GM21515 (cell line): ENCODE results near the gene SUPT7L.

Experiments used
- ATAC-seq: cut with Tn5 transposase; IDR thresholded peaks from one replicate; pipeline ENCODE4 v1.9.1; 2021; ENCODE audit not compliant: unreplicated experiment

Gene SUPT7L

GRCh38 chr2:27663285-27664153 lies at the start of gene SUPT7L, which contains the start of gene SLC4A1AP:
SUPT7L (minus strand) TSS chr2:27663614; CDS start chr2:27662192, 1,422 bp downstream.
SLC4A1AP (plus strand) TSS chr2:27663889; CDS start chr2:27663915, 26 bp downstream.
- peak; percentile 70 for ATAC-seq

- ATAC-seq: no peak
These were observed 49.8 kb upstream of the SUPT7L start for GRCh38 chr2:27713201-27713600.

DNA sequence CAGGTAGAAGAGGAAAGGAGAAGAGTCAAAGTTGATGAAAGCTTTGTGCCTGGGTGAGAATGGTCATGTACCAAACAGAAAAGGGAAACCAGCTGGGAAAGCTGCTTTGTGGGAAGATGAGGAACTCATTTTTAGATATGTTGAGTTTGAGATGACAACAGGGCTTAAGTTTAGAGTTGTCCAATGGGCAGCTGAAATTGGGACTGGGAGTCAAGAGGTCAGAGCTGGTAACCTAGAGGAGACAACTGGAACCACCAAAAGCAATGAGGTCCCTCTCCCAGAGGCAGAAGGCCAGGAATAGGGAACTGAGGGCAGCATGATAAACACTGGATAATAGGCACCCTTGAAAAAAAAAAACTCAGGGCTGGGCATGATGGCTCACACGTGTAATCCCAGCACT lies 49.1 kb upstream of the SUPT7L start:
- no peak for ATAC-seq

DNA sequence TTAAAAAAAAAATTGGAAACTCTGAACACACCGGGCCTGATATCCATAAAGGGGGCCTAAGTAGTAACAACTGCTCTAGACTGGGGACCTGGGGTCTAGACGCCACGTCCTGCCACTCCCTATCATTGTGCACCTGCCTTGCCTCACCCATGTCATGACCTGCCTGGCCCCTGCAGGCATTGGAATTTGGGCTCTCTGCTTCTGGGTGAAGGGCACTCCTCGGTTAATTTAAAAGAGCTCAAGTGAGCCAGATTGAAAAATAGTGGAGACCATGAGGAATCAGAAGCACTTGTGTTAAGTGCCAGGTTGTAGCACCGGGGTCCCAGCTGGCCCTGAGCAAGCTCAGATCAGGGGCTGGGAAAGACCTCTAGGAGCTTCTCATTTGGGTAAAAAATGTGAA lies 48.4 kb upstream of the SUPT7L start:
- no peak for ATAC-seq

DNA sequence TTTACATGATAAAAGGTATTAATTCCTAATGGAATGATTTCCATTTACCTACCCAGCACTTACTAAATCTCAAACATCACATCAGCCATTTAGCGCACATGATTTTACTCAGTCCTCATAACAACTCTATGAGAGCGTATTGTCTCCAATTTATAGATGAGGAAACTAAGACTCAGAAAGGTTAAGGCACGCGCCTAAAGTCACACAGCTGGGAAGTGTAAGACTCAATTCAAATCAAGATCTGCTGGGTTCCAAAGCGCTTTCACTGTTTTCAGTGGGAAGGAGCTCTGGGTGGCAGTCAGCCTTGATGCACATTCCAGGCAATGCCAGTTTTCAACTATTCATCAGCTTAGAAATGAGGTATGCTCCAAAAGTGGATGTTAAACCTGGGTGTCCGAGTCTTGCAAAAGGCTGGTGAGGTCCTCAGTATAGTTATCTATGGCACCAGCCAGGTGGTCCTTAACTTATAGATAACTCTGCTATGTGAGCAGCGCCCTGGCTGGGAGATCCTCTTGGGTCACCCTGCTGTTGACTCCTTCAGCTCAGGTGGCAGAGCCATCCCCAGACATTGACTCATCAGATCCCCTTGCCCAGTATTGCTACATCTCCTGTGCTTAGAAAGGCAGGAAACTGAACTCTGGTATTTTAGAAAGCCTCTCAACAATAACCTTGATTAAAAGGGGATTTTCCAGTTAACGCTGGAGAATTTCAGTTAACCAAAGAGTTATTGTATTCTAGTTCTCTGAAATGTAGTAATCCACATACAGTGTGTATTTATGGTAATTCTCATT lies 47.4 kb upstream of the SUPT7L start:
- no peak for ATAC-seq

GRCh38 chr2:27709960-27710575 lies 46.7 kb upstream of the SUPT7L start:
- no peak for ATAC-seq

DNA sequence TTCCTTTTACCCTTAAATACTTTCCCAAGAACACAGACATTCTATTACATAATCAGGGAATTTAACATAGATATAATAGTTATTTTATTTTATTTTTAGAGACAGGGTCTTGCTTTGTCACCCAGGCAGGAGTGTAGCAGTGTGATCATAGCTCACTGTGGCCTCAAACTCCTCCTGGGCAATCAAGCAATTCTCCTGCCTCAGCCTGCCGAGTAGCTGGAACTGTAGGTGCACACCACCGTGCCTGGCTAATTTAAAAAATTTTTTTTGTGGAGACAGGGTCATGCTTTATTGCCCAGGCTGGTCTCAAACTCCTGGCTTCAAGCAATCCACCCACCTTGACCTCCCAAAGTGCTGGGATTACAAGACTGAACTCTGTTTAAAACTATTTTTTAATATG lies 45.9 kb upstream of the SUPT7L start:
- ATAC-seq: no peak

GRCh38 chr2:27708666-27709065 lies 45.3 kb upstream of the SUPT7L start:
- no peak for ATAC-seq

DNA sequence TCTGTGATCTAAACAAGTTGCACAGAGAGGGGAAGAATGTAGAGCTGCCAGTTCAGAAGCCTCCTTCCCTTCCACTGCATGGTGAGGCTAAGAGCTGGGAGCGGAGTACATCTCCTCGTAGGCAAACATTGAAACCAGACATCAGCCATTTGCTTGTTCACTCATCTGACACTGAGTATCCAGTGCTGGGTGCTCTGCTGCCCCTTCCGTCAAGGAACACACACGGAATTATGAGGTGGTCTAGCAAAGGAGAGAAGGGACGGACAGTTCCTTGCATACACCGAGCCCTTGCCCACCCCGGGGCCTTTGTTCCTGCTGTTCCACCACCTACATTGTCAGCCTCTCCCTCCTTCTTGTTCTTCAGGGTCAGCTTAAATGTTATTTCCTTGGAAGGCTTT lies 44.8 kb upstream of the SUPT7L start:
- ATAC-seq: no peak

DNA sequence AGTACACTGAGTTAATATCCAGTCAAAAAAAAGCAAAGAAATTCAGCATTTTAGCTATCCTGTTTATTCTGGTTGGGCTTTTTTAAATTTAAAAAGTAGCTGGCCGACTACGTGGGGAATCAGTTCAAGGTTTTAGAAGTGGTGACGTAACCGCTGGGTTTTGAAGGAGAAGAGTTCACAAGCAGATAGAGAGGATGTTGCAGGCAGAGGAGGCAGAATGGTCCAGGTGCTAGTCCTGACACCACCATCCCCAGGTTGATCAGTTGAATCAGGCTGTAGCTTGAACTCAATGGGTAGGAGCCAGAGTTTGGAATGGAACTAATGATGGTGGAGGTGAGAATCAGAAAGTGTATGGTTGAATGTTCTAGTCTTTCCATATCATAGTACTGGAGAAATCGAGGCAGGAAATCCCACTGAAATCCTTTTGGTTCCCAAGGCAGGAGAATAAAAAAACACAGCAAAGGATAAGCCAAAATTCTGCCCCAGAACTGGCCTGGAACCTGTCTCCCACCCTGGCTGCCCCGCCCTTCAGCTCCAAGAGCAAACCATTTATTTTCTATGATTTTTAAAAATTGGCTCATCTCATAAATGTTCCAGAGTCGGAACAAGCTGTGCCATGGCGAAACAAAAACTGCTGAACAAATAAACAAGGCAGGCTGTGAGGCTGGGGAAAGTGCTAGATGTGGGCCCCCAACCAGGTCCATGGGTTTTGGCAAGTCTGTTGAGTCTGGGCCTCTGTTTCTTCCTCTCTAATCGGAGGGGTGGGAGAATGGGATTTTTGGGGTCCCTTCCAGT lies 44.2 kb upstream of the SUPT7L start:
- no peak for ATAC-seq

GRCh38 chr2:27705851-27706622 lies 42.6 kb upstream of the SUPT7L start:
- ATAC-seq: no peak

GRCh38 chr2:27704342-27704876 lies 41.0 kb upstream of the SUPT7L start:
- no peak for ATAC-seq

GRCh38 chr2:27703638-27704341 lies 40.4 kb upstream of the SUPT7L start:
- peak; percentile 57 for ATAC-seq

DNA sequence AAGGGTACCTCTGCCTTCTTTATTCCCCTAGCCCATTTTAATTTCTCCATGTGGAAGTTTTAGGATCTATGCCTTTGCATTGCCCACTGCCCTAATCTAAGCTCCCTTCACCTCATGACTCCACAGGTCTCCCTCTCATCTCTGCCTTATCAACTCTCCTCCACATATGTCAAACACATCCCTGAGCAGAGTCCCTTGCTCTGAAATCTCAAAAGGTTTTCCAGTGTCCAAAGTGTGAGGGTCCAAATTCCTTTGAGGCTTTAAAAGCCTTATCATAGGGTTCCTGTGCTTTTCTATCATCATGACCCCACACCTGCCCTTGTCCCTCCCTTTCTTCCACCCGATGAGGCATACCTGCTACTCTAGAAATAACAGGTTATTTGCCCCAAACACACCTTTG lies 38.9 kb upstream of the SUPT7L start:
- ATAC-seq: no peak

DNA sequence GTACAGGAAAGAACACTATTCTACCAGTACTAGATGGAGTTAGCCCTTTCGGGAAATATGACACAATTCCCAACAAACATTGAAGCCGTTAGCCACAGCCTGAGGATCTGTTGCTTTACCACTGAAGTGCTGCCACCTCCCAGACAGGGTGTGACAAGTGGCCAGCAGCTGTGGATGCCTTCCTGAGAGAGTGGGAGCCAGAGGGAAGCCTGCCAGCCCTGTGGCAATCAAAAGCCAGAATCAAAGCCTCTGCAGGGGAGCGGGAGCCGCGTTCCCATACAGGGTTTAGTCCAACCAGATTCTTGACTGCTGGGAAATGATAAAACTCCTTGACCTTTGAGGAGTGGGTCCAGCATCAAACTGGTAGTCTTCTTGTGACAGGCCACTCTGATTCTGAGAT lies 38.3 kb upstream of the SUPT7L start:
- ATAC-seq: no peak

DNA sequence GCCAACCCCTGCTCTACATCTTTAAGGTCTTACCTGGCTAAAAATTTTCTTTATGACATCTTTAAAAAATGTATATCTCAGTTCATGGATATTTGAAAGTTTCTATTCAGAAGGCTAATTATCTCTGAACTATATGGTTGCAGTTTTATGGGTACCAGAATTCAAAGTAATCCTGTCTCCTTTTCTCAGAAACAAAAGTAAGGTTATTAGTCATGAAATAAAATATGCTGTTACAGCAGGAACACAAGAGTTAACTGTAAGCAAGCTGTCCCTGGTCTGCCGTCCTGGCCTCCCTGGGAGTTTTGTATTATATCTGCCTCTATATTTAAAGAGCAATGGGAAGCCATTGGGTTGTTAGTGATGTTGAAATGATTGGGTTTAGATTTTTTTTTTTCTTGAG lies 34.2 kb upstream of the SUPT7L start:
- no peak for ATAC-seq

- ATAC-seq: no peak
These were observed 26.6 kb upstream of the SUPT7L start for GRCh38 chr2:27690052-27690451.

DNA sequence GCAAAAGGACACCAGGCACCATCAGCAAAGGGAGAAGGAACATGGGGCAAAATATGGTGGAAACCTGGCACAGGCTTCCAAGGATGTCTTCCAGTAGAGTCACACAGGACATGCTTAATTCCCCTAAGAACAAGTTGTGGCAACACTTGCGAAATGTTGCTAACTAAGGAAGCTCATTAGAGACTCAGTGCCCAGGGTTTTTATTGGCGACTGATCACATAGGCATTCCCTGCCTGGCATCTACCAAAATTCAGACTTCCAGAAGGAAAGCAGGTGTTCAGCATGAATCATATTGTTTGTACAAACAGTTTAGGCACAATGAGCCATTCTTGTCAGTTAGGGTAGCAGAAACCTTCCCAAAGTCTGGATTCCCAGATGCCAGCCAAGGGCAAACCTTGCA lies 26.0 kb upstream of the SUPT7L start:
- no peak for ATAC-seq

- no peak for ATAC-seq
These were observed 23.8 kb upstream of the SUPT7L start for GRCh38 chr2:27687232-27687631.
